Fibroblast of villous mesenchyme (primary cell): ENCODE results near the gene TCEA2. TPM values are rescaled to one million over a fixed set of nuclear protein-coding genes. Genes with fewer than 3 reads are reported as not detected.
A peak's percentile ranks its signal among the peaks of the same experiment; 100 is the strongest.

Source experiments
- DNase-seq: peaks from one replicate; pipeline ENCODE4 v3.0.0-alpha.2; 2010; ENCODE audit warnings: low read depth
- H3K4me3 ChIP-seq: 2 replicates; pipeline ENCODE4 v1.5.1; 2011; ENCODE audit warnings: low read depth, mild to moderate bottlenecking, low read length
- CTCF ChIP-seq: IDR thresholded peaks from 2 replicates; pipeline ENCODE4 v1.5.1; 2012; ENCODE audit warnings: low read depth, mild to moderate bottlenecking, low read length; ENCODE audit not compliant: insufficient read depth
- total RNA-seq: library from RNA; depleted of rRNA; stranded (reverse); fragments of >200 nt; gene quantifications from 2 replicates; pipeline ENCODE4 v1.2.3, GENCODE V29; 2012

Gene TCEA2
- total RNA-seq, 1 donor: 20.7 TPM

DNA sequence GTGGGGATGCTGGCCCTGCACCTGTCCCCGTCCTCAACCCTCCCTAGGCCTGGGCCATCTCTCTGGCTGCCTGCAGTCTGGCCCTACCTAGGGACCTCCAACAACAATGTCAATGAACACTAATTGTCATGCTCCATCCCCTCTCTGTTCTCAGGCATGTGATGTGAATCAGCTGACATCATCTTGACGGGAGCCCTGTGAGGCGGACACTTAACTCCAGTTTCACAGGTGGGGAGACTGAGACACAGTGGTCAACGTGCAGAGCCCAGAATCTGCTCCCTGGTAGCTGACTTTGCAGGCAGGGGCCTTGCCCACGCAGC lies 762 bp upstream of the TCEA2 start:
- H3K4me3 ChIP-seq: peak overlapping the region; percentile 87
- no peak for DNase-seq
- no peak for TF ChIP-seq CTCF

- TF ChIP-seq CTCF: no peak
- peak overlapping the region; percentile 87 for H3K4me3 ChIP-seq
- DNase-seq: no peak
Observed at GRCh38 chr20:64063389-64064144, 569 bp downstream of the TCEA2 start.

GRCh38 chr20:64064145-64064698 lies 1.2 kb downstream of the TCEA2 start:
- no peak for TF ChIP-seq CTCF
- peak; percentile 62 for DNase-seq
- H3K4me3 ChIP-seq: peak overlapping the region; percentile 87

DNA sequence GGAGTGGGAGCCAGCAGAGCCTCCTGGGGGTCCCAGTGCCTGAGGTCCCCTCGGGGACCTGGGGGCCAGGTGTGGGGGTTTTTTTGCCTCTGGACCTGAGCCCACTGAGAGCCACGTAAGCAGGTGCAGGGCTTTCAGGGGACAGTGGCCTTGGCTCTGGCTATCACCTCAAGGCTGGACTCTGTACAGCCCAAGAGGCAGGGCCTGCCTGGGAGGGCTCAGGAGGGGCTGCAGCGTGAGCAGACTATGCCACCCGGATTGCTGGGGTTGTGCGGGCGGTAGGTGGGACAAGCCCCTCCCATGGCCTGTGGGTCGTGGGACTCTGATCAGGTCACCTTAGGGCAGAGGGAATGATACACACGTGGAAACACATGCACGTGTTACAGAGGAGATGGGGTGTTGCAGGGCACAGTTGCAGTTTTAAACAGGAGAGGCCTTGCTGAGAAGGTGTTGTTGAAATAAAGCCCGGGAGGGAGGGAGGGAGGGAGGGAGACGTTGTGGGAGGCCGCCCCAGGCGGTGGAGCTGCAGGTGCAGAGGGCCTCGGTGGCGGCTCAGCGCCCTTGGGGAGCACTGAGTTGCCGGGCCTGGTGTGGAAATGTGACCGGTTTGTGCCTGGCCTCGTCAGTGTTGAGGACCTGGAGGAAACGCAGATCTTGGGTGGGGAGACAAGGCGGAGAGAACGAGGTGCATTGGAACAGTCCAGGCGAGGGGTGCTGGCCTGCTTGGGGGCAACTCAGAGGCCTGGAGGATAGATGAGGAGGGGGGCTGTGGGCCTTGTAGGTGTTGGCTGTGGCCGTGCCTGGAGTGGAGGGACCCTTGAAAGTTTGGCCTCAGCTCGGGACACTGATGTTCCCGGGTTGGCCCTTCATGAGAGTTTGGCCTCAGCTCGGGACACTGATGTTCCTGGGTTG lies 2.3 kb downstream of the TCEA2 start:
- DNase-seq: no peak
- TF ChIP-seq CTCF: no peak
- no peak overlapping the region for H3K4me3 ChIP-seq

DNA sequence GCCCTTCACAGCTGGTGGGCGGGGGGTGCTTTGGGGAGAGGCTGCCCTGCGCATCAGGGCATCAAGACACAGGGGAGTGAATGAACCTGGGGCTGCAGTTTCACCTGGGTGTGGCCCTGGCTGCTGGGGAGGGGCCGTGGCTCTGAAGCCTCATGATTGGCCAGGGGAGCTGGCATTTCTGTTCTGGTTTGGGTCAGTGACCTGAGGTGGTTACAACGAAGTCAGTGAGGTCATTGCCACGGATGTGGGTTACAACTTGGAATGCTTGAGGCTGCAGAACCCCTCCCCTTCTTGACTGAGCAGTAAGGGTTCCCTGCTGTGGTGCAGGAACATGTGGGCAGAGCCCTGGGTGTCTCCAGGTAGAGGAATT lies 3.0 kb downstream of the TCEA2 start:
- no peak overlapping the region for H3K4me3 ChIP-seq
- DNase-seq: peak; percentile 92
- TF ChIP-seq CTCF: no peak

- TF ChIP-seq CTCF: no peak
- no peak overlapping the region for H3K4me3 ChIP-seq
- DNase-seq: no peak
Observed at GRCh38 chr20:64067005-64067632, 4.1 kb downstream of the TCEA2 start.
